ENCODE results near the gene TBL1Y.

Gene TBL1Y

DNA sequence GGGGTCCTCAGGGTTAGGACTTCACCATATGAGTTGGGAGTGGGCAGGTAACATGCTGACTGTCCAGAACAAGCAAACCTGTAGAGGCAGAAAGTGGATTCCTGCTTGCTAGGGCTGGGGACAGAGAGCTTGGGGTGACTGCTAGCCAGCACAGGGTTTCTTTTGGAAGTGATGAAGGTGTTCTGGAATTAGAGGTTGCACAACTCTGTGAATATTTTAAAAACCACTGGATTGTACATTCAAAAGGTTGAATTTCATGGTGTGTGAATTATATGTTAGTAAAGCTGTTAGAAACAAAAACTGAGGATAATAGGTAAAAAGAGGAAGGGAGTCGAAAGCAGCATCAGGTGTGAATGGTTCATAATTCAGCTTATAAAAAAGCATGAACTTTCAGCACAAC, 57.7 kb downstream of the TBL1Y start:
- H3K4me3 ChIP-seq (ENCODE audit: insufficient read length, low read depth): no peak overlapping the region
- H3K4me1 ChIP-seq (ENCODE audit: insufficient read depth, insufficient read length): no peaks in the 10 kb centered on the region
- H3K27me3 ChIP-seq (ENCODE audit: insufficient read depth, insufficient read length): no peaks in the 10 kb centered on the region
- H3K9ac ChIP-seq (ENCODE audit: insufficient read length, low read depth): no peak overlapping the region
- no peaks in the 10 kb centered on the region for H3K36me3 ChIP-seq (ENCODE audit: insufficient read depth, insufficient read length, low read length)
- DNase-seq (ENCODE audit: low read depth, low spot score): no peak
- TF ChIP-seq YY1 (IDR thresholded peaks at IDR 0.05; ENCODE audit: insufficient read depth, insufficient read length): no peak
- H3K9me3 ChIP-seq (ENCODE audit: insufficient read depth, low read length): no peaks in the 10 kb centered on the region

DNA sequence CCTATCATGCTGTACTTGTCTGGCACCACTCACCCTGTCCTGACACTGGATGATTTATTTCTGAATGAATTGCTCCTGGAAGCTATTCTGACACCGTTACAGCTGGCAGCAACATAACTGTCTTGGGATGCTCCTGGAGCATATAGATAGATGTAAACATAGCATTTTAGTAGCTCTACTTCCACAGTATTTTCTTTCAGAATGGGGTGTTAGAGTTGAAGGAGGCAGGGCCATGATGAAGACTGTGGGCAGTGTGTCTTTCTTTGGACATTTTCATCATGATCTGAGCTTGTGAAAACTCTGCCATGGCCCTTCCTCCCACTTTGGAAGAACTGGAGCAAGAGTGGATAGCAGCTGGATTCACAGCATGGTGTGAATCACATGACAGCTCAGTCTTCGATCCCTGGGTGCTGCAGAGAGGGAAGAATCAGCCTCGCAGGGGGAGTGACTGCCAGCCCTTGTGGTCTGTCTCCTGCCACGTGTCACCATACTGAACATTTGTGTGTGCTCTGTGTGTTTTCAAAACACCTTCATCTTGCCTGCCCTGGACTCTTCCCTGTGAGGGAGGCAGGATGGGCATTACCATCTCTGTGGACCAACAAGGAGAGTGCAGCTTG, 61.9 kb downstream of the TBL1Y start:
- Histone ChIP-seq H3K4me1 (ENCODE audit: insufficient read depth, insufficient read length) (no peaks in the 10 kb centered on the region), H3K9me3 (ENCODE audit: insufficient read depth, low read length) (no peaks in the 10 kb centered on the region), H3K4me3 (ENCODE audit: insufficient read length, low read depth) (no peak overlapping the region), H3K27me3 (ENCODE audit: insufficient read depth, insufficient read length) (no peaks in the 10 kb centered on the region), H3K9ac (ENCODE audit: insufficient read length, low read depth) (no peak overlapping the region), H3K36me3 (ENCODE audit: insufficient read depth, insufficient read length, low read length) (no peaks in the 10 kb centered on the region)
- no peak for DNase-seq (ENCODE audit: low read depth, low spot score)
- TF ChIP-seq YY1 (IDR thresholded peaks at IDR 0.05; ENCODE audit: insufficient read depth, insufficient read length): no peak
- no peak for TF ChIP-seq SUZ12 (IDR thresholded peaks at IDR 0.05; ENCODE audit: extremely low read depth, insufficient read depth, insufficient read length)
- no peak for TF ChIP-seq ZNF274 (IDR thresholded peaks at IDR 0.05; ENCODE audit: low read depth, low read length)

DNA sequence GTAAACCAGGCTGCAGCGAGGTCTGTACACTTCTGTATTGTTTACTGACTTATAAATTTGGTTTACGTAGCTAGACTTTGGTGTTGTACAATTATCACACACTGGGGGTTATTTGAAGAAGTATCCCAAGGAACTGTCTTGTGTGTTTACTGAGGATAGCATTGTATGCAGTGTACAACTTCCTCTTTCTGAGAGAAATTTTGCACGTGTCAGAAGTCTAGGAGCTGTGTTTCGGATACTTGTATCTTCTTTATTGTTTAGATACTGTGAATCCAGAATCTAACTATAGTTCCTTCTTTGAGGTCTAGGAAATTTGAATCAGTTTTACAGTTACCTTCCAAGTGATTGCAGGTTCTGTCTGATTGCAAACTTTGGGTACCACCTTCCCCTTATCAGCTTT, 64.5 kb downstream of the TBL1Y start:
- Histone ChIP-seq H3K9me3 (ENCODE audit: insufficient read depth, low read length) (no peaks in the 10 kb centered on the region), H3K27me3 (ENCODE audit: insufficient read depth, insufficient read length) (no peaks in the 10 kb centered on the region), H3K9ac (ENCODE audit: insufficient read length, low read depth) (no peak overlapping the region), H3K4me1 (ENCODE audit: insufficient read depth, insufficient read length) (no peaks in the 10 kb centered on the region), H3K36me3 (ENCODE audit: insufficient read depth, insufficient read length, low read length) (no peaks in the 10 kb centered on the region), H3K4me3 (ENCODE audit: insufficient read length, low read depth) (no peak overlapping the region)
- no peak for TF ChIP-seq SUZ12 (IDR thresholded peaks at IDR 0.05; ENCODE audit: extremely low read depth, insufficient read depth, insufficient read length)
- TF ChIP-seq YY1 (IDR thresholded peaks at IDR 0.05; ENCODE audit: insufficient read depth, insufficient read length): no peak
- no peak for TF ChIP-seq ZNF274 (IDR thresholded peaks at IDR 0.05; ENCODE audit: low read depth, low read length)
- DNase-seq (ENCODE audit: low read depth, low spot score): no peak

DNA sequence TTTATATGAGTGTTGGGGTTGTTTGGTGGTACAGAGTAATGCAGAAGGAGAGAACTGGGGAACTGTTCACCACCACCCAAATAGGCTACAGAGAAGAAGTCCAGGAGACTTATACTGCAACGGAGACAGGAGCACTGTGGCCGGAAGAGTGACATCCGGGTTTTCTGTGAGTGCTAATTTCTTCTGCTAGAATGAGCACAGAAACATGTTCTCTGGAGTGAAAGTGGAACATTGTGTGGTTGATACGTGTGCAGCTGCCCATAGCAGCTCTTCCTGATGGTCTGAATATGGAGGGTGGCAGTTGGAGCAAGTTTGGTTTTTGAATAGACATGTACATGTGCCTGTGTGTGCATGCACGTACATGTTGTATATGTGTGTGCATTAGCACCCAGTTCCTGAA, 67.3 kb downstream of the TBL1Y start:
- DNase-seq (ENCODE audit: low read depth, low spot score): no peak
- Histone ChIP-seq H3K9ac (ENCODE audit: insufficient read length, low read depth) (no peak overlapping the region), H3K4me3 (ENCODE audit: insufficient read length, low read depth) (no peak overlapping the region), H3K4me1 (ENCODE audit: insufficient read depth, insufficient read length) (no peaks in the 10 kb centered on the region), H3K27me3 (ENCODE audit: insufficient read depth, insufficient read length) (no peaks in the 10 kb centered on the region), H3K36me3 (ENCODE audit: insufficient read depth, insufficient read length, low read length) (no peaks in the 10 kb centered on the region), H3K9me3 (ENCODE audit: insufficient read depth, low read length) (no peaks in the 10 kb centered on the region)
- TF ChIP-seq ZNF274 (IDR thresholded peaks at IDR 0.05; ENCODE audit: low read depth, low read length) (no peak), SUZ12 (IDR thresholded peaks at IDR 0.05; ENCODE audit: extremely low read depth, insufficient read depth, insufficient read length) (no peak), YY1 (IDR thresholded peaks at IDR 0.05; ENCODE audit: insufficient read depth, insufficient read length) (no peak)

DNA sequence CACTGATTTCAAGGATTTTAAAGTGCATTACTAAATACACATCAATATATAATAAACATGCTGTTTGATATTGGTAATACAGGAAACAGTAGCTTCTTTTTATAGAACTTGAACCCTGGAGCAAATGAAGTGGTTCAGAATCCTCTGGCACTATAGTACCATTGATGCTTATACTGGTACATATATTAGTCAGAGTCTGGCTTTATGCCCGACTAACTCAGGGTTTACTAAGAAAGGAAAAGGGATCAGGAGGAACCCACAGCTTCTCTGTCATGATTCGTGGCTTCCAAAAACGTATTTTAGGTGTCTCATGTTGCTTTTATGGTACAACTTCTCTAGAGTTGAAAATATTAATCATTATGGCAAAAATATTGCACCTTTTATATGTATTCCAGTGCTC, 72.7 kb downstream of the TBL1Y start:
- Histone ChIP-seq H3K27me3 (ENCODE audit: insufficient read depth, insufficient read length) (no peaks in the 10 kb centered on the region), H3K4me1 (ENCODE audit: insufficient read depth, insufficient read length) (no peaks in the 10 kb centered on the region), H3K9ac (ENCODE audit: insufficient read length, low read depth) (no peak overlapping the region), H3K9me3 (ENCODE audit: insufficient read depth, low read length) (no peaks in the 10 kb centered on the region), H3K36me3 (ENCODE audit: insufficient read depth, insufficient read length, low read length) (no peaks in the 10 kb centered on the region), H3K4me3 (ENCODE audit: insufficient read length, low read depth) (no peak overlapping the region)
- DNase-seq (ENCODE audit: low read depth, low spot score): no peak
- TF ChIP-seq SUZ12 (IDR thresholded peaks at IDR 0.05; ENCODE audit: extremely low read depth, insufficient read depth, insufficient read length) (no peak), ZNF274 (IDR thresholded peaks at IDR 0.05; ENCODE audit: low read depth, low read length) (no peak), YY1 (IDR thresholded peaks at IDR 0.05; ENCODE audit: insufficient read depth, insufficient read length) (no peak)

DNA sequence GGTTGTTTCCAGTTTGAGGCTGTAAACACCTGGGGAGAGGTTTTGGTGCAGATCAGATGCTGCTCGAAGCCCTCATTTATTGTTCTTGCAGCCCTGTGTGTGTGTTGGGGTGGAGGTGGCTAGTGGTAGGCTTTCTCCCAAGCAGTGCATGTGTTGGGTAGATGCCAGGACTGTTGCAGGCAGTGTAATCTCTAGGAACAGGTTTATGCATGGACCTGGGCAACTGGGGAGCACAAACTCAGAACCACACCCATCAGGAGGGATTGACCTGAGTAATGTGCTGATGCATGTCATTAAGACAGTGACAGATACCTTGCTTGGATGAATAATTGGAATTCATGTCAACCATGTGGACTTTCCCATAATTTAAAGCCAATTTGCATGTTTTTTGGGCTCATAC, 77.3 kb downstream of the TBL1Y start:
- Histone ChIP-seq H3K9me3 (ENCODE audit: insufficient read depth, low read length) (no peaks in the 10 kb centered on the region), H3K27me3 (ENCODE audit: insufficient read depth, insufficient read length) (no peaks in the 10 kb centered on the region), H3K36me3 (ENCODE audit: insufficient read depth, insufficient read length, low read length) (no peaks in the 10 kb centered on the region), H3K9ac (ENCODE audit: insufficient read length, low read depth) (no peak overlapping the region), H3K4me3 (ENCODE audit: insufficient read length, low read depth) (no peak overlapping the region), H3K4me1 (ENCODE audit: insufficient read depth, insufficient read length) (no peaks in the 10 kb centered on the region)
- no peak for TF ChIP-seq SUZ12 (IDR thresholded peaks at IDR 0.05; ENCODE audit: extremely low read depth, insufficient read depth, insufficient read length)
- no peak for TF ChIP-seq ZNF274 (IDR thresholded peaks at IDR 0.05; ENCODE audit: low read depth, low read length)
- no peak for TF ChIP-seq YY1 (IDR thresholded peaks at IDR 0.05; ENCODE audit: insufficient read depth, insufficient read length)
- DNase-seq (ENCODE audit: low read depth, low spot score): no peak

DNA sequence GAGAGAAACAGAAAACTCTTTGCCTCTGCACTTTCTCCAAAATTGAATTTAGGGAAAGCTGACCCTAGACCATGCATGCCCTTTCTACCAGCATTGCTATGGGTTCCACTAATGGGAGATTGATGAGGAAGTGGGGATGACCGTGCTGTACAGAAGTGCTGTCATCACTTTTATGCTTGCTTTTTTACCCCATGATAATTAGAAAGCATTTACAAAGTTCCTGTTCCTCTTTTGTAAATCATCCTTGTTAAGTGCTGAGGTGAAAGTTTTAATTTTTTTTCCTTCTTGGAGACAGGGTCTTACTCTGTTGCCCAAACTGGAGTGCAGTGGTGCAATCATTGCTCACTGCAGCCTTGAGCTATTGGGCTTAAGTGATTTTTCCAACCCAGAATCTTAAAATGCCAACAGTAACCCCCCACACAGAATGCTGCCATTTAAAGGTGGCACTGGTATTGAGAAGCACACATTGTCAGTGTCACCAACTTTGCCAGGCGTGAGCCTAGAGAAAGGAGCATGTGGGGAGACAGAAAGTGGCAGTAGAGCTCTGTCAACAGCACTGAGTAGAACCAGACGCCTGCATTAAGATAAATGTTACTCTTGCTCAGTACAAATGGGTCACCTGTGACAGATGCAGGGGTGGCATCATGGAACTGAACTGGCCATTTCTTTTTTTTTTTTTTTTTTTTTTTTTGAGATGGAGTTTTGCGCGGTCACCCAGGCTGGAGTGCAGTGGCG, 79.6 kb downstream of the TBL1Y start:
- H3K4me3 ChIP-seq (ENCODE audit: insufficient read length, low read depth): no peak overlapping the region
- H3K9me3 ChIP-seq (ENCODE audit: insufficient read depth, low read length): no peaks in the 10 kb centered on the region
- H3K4me1 ChIP-seq (ENCODE audit: insufficient read depth, insufficient read length): no peaks in the 10 kb centered on the region
- TF ChIP-seq ZNF274 (IDR thresholded peaks at IDR 0.05; ENCODE audit: low read depth, low read length) (no peak), YY1 (IDR thresholded peaks at IDR 0.05; ENCODE audit: insufficient read depth, insufficient read length) (no peak), SUZ12 (IDR thresholded peaks at IDR 0.05; ENCODE audit: extremely low read depth, insufficient read depth, insufficient read length) (no peak)
- no peak for DNase-seq (ENCODE audit: low read depth, low spot score)
- H3K9ac ChIP-seq (ENCODE audit: insufficient read length, low read depth): no peak overlapping the region
- no peaks in the 10 kb centered on the region for H3K27me3 ChIP-seq (ENCODE audit: insufficient read depth, insufficient read length)
- no peaks in the 10 kb centered on the region for H3K36me3 ChIP-seq (ENCODE audit: insufficient read depth, insufficient read length, low read length)

Data from NT2/D1 (cell line).